VCaP (cell line): Measurements from ENCODE around the gene RAPGEF4.

Source experiments
- H3K27ac ChIP-seq: fragments of 450-650 bp; 2 replicates; pipeline ENCODE4 v1.5.1; 2017
- TF ChIP-seq, protein P1 (sequence below): fragments of 450-650 bp; conservative IDR thresholded peaks from 2 replicates; pipeline ENCODE4 v1.5.1; 2017; ENCODE audit warnings: mild to moderate bottlenecking, moderate library complexity

Gene RAPGEF4

DNA sequence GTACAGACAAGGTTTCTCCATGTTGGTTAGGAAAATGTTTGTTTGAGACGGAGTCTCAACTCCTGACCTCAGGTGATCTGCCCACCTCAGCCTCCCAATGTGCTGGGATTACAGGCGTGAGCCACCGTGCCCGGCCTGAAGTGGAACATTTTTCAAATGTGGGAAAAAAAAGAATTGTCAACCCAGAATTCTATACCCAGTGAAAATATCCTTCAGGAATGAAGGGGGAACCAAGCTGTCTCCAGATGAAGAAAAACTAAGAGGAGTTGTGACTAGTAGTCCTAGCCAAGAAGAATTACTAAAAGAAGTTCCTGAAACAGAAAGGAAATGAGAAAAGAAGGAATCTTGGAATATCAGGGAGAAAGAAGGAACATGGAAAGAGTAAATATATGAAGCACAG, 25.7 kb downstream of the RAPGEF4 start:
- TF ChIP-seq, protein P1, sequence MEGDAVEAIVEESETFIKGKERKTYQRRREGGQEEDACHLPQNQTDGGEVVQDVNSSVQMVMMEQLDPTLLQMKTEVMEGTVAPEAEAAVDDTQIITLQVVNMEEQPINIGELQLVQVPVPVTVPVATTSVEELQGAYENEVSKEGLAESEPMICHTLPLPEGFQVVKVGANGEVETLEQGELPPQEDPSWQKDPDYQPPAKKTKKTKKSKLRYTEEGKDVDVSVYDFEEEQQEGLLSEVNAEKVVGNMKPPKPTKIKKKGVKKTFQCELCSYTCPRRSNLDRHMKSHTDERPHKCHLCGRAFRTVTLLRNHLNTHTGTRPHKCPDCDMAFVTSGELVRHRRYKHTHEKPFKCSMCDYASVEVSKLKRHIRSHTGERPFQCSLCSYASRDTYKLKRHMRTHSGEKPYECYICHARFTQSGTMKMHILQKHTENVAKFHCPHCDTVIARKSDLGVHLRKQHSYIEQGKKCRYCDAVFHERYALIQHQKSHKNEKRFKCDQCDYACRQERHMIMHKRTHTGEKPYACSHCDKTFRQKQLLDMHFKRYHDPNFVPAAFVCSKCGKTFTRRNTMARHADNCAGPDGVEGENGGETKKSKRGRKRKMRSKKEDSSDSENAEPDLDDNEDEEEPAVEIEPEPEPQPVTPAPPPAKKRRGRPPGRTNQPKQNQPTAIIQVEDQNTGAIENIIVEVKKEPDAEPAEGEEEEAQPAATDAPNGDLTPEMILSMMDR: no peak
- no peak overlapping the region for H3K27ac ChIP-seq

DNA sequence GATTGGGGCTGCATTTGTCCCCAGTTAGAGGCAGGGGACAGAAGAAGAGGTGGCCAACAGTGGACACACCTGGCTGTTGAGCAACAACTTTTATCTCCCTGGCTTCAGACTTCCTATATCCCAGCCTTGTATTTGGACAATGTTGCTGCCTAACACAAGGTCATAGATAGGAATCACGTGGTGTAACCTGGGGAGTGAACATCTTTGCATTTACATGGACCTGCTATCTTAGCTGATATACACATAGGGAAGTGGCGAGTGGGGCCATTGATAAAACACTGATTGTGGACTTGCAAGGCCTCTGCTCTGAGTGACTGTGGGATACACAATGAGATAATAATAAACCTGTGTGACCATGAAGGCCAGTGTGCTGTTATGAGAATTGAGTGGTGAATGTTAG, 26.9 kb downstream of the RAPGEF4 start:
- TF ChIP-seq, protein P1: no peak
- H3K27ac ChIP-seq: no peak overlapping the region

DNA sequence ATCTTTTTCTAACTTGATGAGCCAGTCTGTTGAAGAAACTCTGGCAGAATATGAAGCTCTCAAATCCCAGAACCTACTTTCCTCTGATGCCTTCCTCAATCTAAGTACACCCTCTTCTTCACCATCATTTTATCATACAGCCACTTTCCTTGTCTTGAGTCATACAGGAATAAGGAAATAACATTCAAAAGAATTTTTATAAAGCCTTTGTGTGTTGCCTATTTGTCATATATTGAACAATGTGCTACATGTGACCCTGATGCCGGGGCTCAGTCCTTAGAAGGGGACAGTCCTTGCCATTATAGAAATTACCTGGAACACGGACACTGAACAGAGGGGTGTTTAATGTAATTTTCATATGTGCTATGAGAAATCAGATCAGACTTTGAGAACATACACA, 27.4 kb downstream of the RAPGEF4 start:
- H3K27ac ChIP-seq: no peak overlapping the region
- TF ChIP-seq, protein P1: no peak

DNA sequence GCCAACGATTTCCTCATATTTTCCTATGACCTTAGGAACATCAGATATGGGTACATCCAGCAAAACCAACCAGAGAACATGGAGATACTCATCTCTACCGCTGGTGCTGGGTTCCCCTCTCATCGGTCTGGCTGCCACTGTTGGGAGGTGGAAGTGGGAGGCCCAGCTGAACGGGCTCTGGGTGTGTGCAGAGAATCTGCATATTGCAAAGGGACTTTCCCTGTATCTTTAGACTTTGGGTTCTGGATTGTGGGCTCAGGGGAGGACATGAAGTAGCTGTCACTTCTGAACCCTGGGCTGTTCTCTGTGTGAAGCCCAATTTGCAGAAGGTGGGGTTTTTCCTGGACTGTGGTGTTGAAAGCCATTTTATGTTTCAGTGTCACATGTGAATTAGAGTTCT, 30.0 kb downstream of the RAPGEF4 start:
- TF ChIP-seq, protein P1: no peak
- no peak overlapping the region for H3K27ac ChIP-seq

DNA sequence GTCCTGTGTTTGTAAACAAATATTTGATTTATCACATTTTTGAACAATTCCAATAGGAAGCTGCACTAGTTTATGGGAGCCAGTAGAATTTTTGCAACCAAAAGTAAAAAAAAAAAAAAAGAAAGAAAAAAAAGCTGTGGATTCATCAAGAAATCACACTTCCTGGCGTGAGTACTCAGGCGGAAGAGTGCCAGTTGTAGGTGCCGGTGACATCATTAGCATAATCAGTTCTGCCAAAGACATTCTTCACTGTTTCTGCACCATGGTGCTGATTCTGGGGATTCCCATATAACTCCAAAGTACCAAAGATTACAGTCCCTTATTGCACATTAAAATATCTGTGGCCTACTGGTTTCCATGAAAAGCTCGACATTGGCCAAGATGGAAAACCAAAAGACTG, 32.8 kb downstream of the RAPGEF4 start:
- TF ChIP-seq, protein P1: no peak
- no peak overlapping the region for H3K27ac ChIP-seq

DNA sequence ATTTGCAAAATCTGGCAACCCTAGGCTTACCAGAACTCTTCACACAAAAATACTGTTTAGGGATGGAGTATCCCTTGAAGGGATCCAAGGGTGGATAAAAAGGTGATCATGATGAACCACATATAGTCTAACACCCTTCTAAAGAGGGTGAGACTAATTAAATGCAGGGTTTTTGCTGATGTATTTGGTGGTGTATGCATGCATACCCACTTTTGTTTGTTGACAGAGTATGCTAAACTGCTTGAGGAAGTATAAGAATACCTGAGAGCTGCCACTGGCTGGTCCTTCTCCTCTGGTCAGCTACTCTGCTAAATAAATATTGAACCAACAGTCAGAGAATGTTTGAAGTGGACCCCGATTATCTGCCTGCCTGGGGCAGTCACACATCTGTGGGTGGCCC, 34.2 kb downstream of the RAPGEF4 start:
- no peak overlapping the region for H3K27ac ChIP-seq
- TF ChIP-seq, protein P1: no peak

DNA sequence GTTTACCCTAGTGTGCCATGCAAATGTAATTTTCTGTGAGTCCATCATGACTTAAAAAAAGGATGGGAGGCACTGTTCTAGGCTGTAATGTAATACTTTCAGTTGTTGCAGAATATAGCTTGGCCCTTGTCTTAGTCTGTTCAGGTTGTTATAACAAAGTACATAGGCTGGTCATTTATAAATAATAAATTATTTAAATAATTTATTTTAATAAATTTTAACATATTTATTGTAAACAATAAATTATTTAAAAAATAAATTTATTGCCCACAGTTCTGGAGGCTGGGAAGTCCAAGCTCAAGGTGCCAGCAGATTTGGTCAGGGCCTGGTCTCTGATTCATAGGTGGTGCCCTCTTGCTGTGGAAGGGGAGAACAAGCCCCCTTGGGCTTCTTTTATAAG, 35.2 kb downstream of the RAPGEF4 start:
- no peak overlapping the region for H3K27ac ChIP-seq
- TF ChIP-seq, protein P1: no peak

DNA sequence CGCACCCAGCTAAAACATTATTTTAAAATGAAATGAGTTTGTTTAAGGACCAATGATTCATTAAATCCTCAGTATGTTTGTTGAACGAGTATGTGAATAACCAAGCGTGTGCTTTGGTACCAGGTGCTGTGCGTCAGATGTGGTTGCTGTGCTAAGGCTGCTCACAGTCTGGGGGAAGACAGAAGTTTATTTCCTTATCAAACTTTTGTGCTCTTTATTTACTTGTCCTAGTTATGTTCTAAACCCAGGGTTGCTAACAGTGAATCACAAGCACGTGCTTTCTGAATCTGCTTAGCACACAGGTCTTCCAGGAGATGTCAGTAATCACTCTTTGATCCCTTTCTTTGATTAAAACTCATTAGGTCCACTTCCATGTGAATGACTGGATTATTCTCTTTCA, 37.0 kb downstream of the RAPGEF4 start:
- TF ChIP-seq, protein P1: no peak
- no peak overlapping the region for H3K27ac ChIP-seq
